ENCODE measurements around the gene MPZL1. TPM values are rescaled to one million over a fixed set of nuclear protein-coding genes. Genes with fewer than 3 reads are reported as not detected.

Gene MPZL1
- total and polyA plus RNA-seq, 2 of the 13 experiments (the other 11 are each of a cell fraction or from before 2014, with no cell fraction given): 38.0 to 68.7 TPM

GRCh38 chr1:167715157-167715999, 6.4 kb upstream of the MPZL1 start (continued):
- TF ChIP-seq, protein P1, sequence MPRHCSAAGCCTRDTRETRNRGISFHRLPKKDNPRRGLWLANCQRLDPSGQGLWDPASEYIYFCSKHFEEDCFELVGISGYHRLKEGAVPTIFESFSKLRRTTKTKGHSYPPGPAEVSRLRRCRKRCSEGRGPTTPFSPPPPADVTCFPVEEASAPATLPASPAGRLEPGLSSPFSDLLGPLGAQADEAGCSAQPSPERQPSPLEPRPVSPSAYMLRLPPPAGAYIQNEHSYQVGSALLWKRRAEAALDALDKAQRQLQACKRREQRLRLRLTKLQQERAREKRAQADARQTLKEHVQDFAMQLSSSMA (CRISPR knock-in tag; IDR thresholded peaks at IDR 0.05): no peak
- TF ChIP-seq CHCHD3 (CRISPR knock-in tag; IDR thresholded peaks at IDR 0.05): no peak
- TF ChIP-seq ZMYM3 (CRISPR knock-in tag; IDR thresholded peaks at IDR 0.05): peak; percentile 37; the same call in 1 of the 2 replicates
- peak; percentile 95 for TF ChIP-seq RBM22 (optimal IDR thresholded peaks at IDR 0.05; ENCODE audit: low read length)
- TF ChIP-seq, protein P2, sequence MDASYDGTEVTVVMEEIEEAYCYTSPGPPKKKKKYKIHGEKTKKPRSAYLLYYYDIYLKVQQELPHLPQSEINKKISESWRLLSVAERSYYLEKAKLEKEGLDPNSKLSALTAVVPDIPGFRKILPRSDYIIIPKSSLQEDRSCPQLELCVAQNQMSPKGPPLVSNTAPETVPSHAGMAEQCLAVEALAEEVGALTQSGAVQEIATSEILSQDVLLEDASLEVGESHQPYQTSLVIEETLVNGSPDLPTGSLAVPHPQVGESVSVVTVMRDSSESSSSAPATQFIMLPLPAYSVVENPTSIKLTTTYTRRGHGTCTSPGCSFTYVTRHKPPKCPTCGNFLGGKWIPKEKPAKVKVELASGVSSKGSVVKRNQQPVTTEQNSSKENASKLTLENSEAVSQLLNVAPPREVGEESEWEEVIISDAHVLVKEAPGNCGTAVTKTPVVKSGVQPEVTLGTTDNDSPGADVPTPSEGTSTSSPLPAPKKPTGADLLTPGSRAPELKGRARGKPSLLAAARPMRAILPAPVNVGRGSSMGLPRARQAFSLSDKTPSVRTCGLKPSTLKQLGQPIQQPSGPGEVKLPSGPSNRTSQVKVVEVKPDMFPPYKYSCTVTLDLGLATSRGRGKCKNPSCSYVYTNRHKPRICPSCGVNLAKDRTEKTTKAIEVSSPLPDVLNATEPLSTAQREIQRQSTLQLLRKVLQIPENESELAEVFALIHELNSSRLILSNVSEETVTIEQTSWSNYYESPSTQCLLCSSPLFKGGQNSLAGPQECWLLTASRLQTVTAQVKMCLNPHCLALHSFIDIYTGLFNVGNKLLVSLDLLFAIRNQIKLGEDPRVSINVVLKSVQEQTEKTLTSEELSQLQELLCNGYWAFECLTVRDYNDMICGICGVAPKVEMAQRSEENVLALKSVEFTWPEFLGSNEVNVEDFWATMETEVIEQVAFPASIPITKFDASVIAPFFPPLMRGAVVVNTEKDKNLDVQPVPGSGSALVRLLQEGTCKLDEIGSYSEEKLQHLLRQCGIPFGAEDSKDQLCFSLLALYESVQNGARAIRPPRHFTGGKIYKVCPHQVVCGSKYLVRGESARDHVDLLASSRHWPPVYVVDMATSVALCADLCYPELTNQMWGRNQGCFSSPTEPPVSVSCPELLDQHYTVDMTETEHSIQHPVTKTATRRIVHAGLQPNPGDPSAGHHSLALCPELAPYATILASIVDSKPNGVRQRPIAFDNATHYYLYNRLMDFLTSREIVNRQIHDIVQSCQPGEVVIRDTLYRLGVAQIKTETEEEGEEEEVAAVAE (CRISPR knock-in tag; IDR thresholded peaks at IDR 0.05; ENCODE audit: borderline replicate concordance): peak; percentile 84; the same call in 1 of the 2 replicates
- no peak for TF ChIP-seq GTF2F1 (IDR thresholded peaks at IDR 0.05; ENCODE audit: low read length)
- peak; percentile 36; the same call in 1 of the 2 replicates for TF ChIP-seq CEBPG (CRISPR knock-in tag; IDR thresholded peaks at IDR 0.05)
- TF ChIP-seq ATF7 (IDR thresholded peaks at IDR 0.05): no peak
- no peak for TF ChIP-seq ATF7 (CRISPR knock-in tag; IDR thresholded peaks at IDR 0.05)
- TF ChIP-seq, protein P3, sequence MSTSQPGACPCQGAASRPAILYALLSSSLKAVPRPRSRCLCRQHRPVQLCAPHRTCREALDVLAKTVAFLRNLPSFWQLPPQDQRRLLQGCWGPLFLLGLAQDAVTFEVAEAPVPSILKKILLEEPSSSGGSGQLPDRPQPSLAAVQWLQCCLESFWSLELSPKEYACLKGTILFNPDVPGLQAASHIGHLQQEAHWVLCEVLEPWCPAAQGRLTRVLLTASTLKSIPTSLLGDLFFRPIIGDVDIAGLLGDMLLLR (CRISPR knock-in tag; IDR thresholded peaks at IDR 0.05): no peak
- TF ChIP-seq KDM2A (CRISPR knock-in tag; IDR thresholded peaks at IDR 0.05; ENCODE audit: borderline replicate concordance, low read depth): peak; percentile 61; the same call in 1 of the 2 replicates
- TF ChIP-seq, protein P4, sequence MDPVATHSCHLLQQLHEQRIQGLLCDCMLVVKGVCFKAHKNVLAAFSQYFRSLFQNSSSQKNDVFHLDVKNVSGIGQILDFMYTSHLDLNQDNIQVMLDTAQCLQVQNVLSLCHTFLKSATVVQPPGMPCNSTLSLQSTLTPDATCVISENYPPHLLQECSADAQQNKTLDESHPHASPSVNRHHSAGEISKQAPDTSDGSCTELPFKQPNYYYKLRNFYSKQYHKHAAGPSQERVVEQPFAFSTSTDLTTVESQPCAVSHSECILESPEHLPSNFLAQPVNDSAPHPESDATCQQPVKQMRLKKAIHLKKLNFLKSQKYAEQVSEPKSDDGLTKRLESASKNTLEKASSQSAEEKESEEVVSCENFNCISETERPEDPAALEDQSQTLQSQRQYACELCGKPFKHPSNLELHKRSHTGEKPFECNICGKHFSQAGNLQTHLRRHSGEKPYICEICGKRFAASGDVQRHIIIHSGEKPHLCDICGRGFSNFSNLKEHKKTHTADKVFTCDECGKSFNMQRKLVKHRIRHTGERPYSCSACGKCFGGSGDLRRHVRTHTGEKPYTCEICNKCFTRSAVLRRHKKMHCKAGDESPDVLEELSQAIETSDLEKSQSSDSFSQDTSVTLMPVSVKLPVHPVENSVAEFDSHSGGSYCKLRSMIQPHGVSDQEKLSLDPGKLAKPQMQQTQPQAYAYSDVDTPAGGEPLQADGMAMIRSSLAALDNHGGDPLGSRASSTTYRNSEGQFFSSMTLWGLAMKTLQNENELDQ (CRISPR knock-in tag; IDR thresholded peaks at IDR 0.05; ENCODE audit: borderline replicate concordance): peak; percentile 67; the same call in 1 of the 2 replicates
- TF ChIP-seq HMG20B (CRISPR knock-in tag; conservative IDR thresholded peaks at IDR 0.05): peak; percentile 31; the same call in 1 of the 2 replicates
- no peak for TF ChIP-seq CCAR2 (optimal IDR thresholded peaks at IDR 0.05; ENCODE audit: low read depth, low read length)
- peak; percentile 32; the same call in 1 of the 2 replicates for TF ChIP-seq FOXP4 (CRISPR knock-in tag; IDR thresholded peaks at IDR 0.05)
- no peak for TF ChIP-seq ZNF883 (CRISPR knock-in tag; IDR thresholded peaks at IDR 0.05; ENCODE audit: not compliant biosample characterization)
- 0 out of 2 replicates have a peak, but pooled peaks have one; percentile 16 for TF ChIP-seq SMC3 (IDR thresholded peaks at IDR 0.05; ENCODE audit: low read length)
- no peak for TF ChIP-seq TBP (CRISPR knock-in tag; IDR thresholded peaks at IDR 0.05)
